ENCODE measurements around the gene DNAH6.

DNAH6 gene

GRCh38 chr2:84474176-84474575 is 42.1 kb upstream of the DNAH6 start:
- Histone ChIP-seq H2AFZ (peak overlapping the region; percentile 63), H3K9ac (no peak overlapping the region), H3K36me3 (ENCODE audit: control insufficient read depth, insufficient read depth, low read length) (no peaks in the 10 kb centered on the region), H3K27ac (peak overlapping the region; percentile 89), H3K79me2 (no peaks in the 10 kb centered on the region), H3K9me3 (ENCODE audit: control insufficient read depth, low read length) (peaks cover 7% of the 10 kb centered on the region), H3K4me3 (ENCODE audit: low read depth, low read length) (peak overlapping the region; percentile 37), H3K27me3 (ENCODE audit: control insufficient read depth, insufficient read depth, low read length) (no peaks in the 10 kb centered on the region), H3K4me2 (ENCODE audit: low read length) (peak overlapping the region; percentile 58), H3K4me1 (peaks cover 42% of the 10 kb centered on the region)
- TF ChIP-seq, protein P1, sequence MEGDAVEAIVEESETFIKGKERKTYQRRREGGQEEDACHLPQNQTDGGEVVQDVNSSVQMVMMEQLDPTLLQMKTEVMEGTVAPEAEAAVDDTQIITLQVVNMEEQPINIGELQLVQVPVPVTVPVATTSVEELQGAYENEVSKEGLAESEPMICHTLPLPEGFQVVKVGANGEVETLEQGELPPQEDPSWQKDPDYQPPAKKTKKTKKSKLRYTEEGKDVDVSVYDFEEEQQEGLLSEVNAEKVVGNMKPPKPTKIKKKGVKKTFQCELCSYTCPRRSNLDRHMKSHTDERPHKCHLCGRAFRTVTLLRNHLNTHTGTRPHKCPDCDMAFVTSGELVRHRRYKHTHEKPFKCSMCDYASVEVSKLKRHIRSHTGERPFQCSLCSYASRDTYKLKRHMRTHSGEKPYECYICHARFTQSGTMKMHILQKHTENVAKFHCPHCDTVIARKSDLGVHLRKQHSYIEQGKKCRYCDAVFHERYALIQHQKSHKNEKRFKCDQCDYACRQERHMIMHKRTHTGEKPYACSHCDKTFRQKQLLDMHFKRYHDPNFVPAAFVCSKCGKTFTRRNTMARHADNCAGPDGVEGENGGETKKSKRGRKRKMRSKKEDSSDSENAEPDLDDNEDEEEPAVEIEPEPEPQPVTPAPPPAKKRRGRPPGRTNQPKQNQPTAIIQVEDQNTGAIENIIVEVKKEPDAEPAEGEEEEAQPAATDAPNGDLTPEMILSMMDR (IDR thresholded peaks at IDR 0.05) = no peak

DNA sequence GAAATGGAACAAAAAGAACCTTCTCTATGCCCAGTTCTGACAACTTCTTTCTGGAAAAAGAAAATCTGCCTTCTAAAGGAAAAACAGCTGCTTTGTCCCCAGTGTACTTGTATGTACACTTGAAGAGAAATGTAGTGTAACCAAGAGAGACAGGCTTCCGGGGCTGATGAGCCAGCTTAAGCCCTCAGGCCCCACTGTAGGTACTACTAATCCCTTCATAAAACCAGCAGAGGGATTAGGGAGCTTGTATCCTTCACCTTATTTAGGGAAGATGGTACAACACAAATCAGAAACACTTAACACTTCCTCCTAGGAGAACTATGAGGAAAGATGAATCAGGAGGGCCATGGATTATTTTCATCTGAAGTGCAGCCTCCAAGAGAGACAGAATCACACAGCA is 38.4 kb upstream of the DNAH6 start:
- Histone ChIP-seq H3K4me3 (ENCODE audit: low read depth, low read length) (no peak overlapping the region), H3K9ac (no peak overlapping the region), H2AFZ (peak overlapping the region; percentile 59), H3K4me1 (peaks cover 45% of the 10 kb centered on the region), H3K4me2 (ENCODE audit: low read length) (no peak overlapping the region), H3K79me2 (no peaks in the 10 kb centered on the region), H3K9me3 (ENCODE audit: control insufficient read depth, low read length) (no peaks in the 10 kb centered on the region), H3K27me3 (ENCODE audit: control insufficient read depth, insufficient read depth, low read length) (no peaks in the 10 kb centered on the region), H3K36me3 (ENCODE audit: control insufficient read depth, insufficient read depth, low read length) (no peaks in the 10 kb centered on the region), H3K27ac (peak overlapping the region; percentile 21)
- TF ChIP-seq, protein P1 (IDR thresholded peaks at IDR 0.05) = no peak

DNA sequence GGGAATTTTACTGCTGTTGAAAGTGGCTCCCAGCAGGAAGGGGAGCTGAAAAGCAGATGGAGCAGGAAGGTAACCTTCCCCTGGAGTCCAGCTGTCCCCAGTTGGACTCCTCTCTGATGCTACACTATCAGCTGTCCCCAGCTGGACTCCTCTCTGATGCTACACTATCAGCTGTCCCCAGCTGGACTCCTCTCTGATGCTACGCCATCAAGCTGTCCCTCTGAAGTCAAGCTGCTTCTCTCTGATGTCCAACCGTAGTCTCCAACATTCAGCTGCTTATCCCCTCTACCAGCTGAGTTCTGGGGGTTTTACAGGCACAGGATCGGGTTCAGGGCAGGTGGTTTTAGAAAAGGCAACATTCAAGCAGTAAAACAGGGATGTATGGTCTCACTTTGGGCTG is 37.4 kb upstream of the DNAH6 start:
- no peak overlapping the region for H3K4me3 ChIP-seq (ENCODE audit: low read depth, low read length)
- no peak overlapping the region for H3K9ac ChIP-seq
- H3K79me2 ChIP-seq = no peaks in the 10 kb centered on the region
- no peaks in the 10 kb centered on the region for H3K9me3 ChIP-seq (ENCODE audit: control insufficient read depth, low read length)
- no peaks in the 10 kb centered on the region for H3K36me3 ChIP-seq (ENCODE audit: control insufficient read depth, insufficient read depth, low read length)
- H3K4me1 ChIP-seq = peaks cover 41% of the 10 kb centered on the region
- TF ChIP-seq, protein P1 (IDR thresholded peaks at IDR 0.05) = no peak
- H3K4me2 ChIP-seq (ENCODE audit: low read length) = no peak overlapping the region
- no peak overlapping the region for H2AFZ ChIP-seq
- no peaks in the 10 kb centered on the region for H3K27me3 ChIP-seq (ENCODE audit: control insufficient read depth, insufficient read depth, low read length)
- H3K27ac ChIP-seq = no peak overlapping the region

- Histone ChIP-seq H3K4me3 (ENCODE audit: low read depth, low read length) (no peak overlapping the region), H3K9me3 (ENCODE audit: control insufficient read depth, low read length) (no peaks in the 10 kb centered on the region), H3K79me2 (no peaks in the 10 kb centered on the region), H3K4me2 (ENCODE audit: low read length) (no peak overlapping the region), H3K9ac (no peak overlapping the region), H3K27ac (peak overlapping the region; percentile 12), H2AFZ (peak overlapping the region; percentile 72), H3K4me1 (peaks cover 40% of the 10 kb centered on the region), H3K36me3 (ENCODE audit: control insufficient read depth, insufficient read depth, low read length) (no peaks in the 10 kb centered on the region), H3K27me3 (ENCODE audit: control insufficient read depth, insufficient read depth, low read length) (no peaks in the 10 kb centered on the region)
- TF ChIP-seq, protein P1 (IDR thresholded peaks at IDR 0.05) = no peak
These were observed 34.6 kb upstream of the DNAH6 start for GRCh38 chr2:84481702-84482101.

DNA sequence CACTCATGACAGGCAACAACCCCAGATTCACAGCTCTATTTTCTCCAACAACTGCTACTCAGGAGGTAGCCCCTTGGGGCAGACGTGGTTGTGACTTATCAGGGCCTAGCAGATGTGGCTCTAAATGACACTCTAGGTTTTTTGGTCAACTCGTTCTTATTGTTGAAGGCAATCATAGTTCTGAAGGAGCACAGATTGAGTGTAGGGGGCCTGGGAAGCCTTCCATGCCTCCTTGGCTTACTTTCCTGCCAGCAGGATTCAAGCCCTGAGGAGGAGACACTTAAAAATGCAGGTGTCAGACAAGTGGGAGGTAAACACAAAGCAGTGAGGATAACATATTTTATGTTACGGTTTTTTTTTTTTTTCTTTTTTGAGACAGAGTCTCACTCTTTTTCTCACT is 33.7 kb upstream of the DNAH6 start:
- peak overlapping the region; percentile 11 for H3K27ac ChIP-seq
- H3K27me3 ChIP-seq (ENCODE audit: control insufficient read depth, insufficient read depth, low read length) = no peaks in the 10 kb centered on the region
- H3K4me2 ChIP-seq (ENCODE audit: low read length) = no peak overlapping the region
- no peaks in the 10 kb centered on the region for H3K79me2 ChIP-seq
- no peaks in the 10 kb centered on the region for H3K36me3 ChIP-seq (ENCODE audit: control insufficient read depth, insufficient read depth, low read length)
- no peaks in the 10 kb centered on the region for H3K9me3 ChIP-seq (ENCODE audit: control insufficient read depth, low read length)
- TF ChIP-seq, protein P1 (IDR thresholded peaks at IDR 0.05) = no peak
- H2AFZ ChIP-seq = peak overlapping the region; percentile 72
- H3K9ac ChIP-seq = no peak overlapping the region
- H3K4me1 ChIP-seq = peaks cover 46% of the 10 kb centered on the region
- no peak overlapping the region for H3K4me3 ChIP-seq (ENCODE audit: low read depth, low read length)

All from parathyroid adenoma (tissue), 2 donors.